HG03025 (cell line): ENCODE data around the gene ZCWPW2.

Experiments
- ATAC-seq: cut with Tn5 transposase; IDR thresholded peaks from one replicate; pipeline ENCODE4 v1.9.1; 2021; ENCODE audit warnings: mild to moderate bottlenecking, moderate library complexity; ENCODE audit not compliant: unreplicated experiment, low FRiP score

ZCWPW2 gene

GRCh38 chr3:28348629-28349468, at the start of gene ZCWPW2, which contains the start of gene AZI2:
TSS of gene ZCWPW2 (plus strand) at chr3:28348721. CDS start at chr3:28413069, 64,348 bp downstream.
TSS of gene AZI2 (minus strand) at chr3:28348824. CDS start at chr3:28340617, 8,207 bp downstream.
- ATAC-seq: peak; percentile 95

- ATAC-seq: no peak
Observed at GRCh38 chr3:28299705-28300104, 48.8 kb upstream of the ZCWPW2 start.

- ATAC-seq: no peak
Observed at GRCh38 chr3:28300345-28300962, 48.1 kb upstream of the ZCWPW2 start.

GRCh38 chr3:28301688-28302087, 46.8 kb upstream of the ZCWPW2 start:
- no peak for ATAC-seq

- ATAC-seq: no peak
Observed at GRCh38 chr3:28308196-28308595, 40.3 kb upstream of the ZCWPW2 start.

GRCh38 chr3:28315711-28316110, 32.8 kb upstream of the ZCWPW2 start:
- ATAC-seq: no peak

GRCh38 chr3:28316226-28316625, 32.3 kb upstream of the ZCWPW2 start:
- ATAC-seq: no peak

GRCh38 chr3:28317438-28318022, 31.0 kb upstream of the ZCWPW2 start:
- ATAC-seq: peak; percentile 90

GRCh38 chr3:28320981-28321380, 27.5 kb upstream of the ZCWPW2 start:
- no peak for ATAC-seq

- ATAC-seq: no peak
Observed at GRCh38 chr3:28322464-28322863, 26.1 kb upstream of the ZCWPW2 start.

- ATAC-seq: no peak
Observed at GRCh38 chr3:28326458-28326926, 22.0 kb upstream of the ZCWPW2 start.

GRCh38 chr3:28328188-28329151, 20.1 kb upstream of the ZCWPW2 start:
- ATAC-seq: no peak

GRCh38 chr3:28334552-28334951, 14.0 kb upstream of the ZCWPW2 start:
- ATAC-seq: no peak

- ATAC-seq: no peak
Observed at GRCh38 chr3:28335246-28335645, 13.3 kb upstream of the ZCWPW2 start.

- no peak for ATAC-seq
Observed at GRCh38 chr3:28337230-28337629, 11.3 kb upstream of the ZCWPW2 start.

GRCh38 chr3:28343144-28343543, 5.4 kb upstream of the ZCWPW2 start:
- no peak for ATAC-seq

- no peak for ATAC-seq
Observed at GRCh38 chr3:28345690-28346089, 2.8 kb upstream of the ZCWPW2 start.

GRCh38 chr3:28347374-28348264, 902 bp upstream of the ZCWPW2 start:
- ATAC-seq: no peak

- no peak for ATAC-seq
Observed at GRCh38 chr3:28348265-28348628, 274 bp upstream of the ZCWPW2 start.
